Fibroblast of mammary gland (primary cell): Measurements from ENCODE around the gene OTUB1.
A peak's percentile ranks its signal among the peaks of the same experiment; 100 is the strongest.

Source experiments
- DNase-seq: peaks from one replicate; pipeline ENCODE4 v3.0.0-alpha.2; 2010; ENCODE audit warnings: low read depth
- H3K4me3 ChIP-seq: 2 replicates; pipeline ENCODE4 v1.5.1; 2011; ENCODE audit warnings: low read depth, mild to moderate bottlenecking, low read length, moderate library complexity; ENCODE audit not compliant: control insufficient read depth
- TF ChIP-seq, protein P1 (sequence below): conservative IDR thresholded peaks from 2 replicates; pipeline ENCODE4 v1.5.1; 2011; ENCODE audit warnings: low read depth, low read length, inconsistent platforms; ENCODE audit not compliant: control insufficient read depth, insufficient read depth

Gene OTUB1

DNA sequence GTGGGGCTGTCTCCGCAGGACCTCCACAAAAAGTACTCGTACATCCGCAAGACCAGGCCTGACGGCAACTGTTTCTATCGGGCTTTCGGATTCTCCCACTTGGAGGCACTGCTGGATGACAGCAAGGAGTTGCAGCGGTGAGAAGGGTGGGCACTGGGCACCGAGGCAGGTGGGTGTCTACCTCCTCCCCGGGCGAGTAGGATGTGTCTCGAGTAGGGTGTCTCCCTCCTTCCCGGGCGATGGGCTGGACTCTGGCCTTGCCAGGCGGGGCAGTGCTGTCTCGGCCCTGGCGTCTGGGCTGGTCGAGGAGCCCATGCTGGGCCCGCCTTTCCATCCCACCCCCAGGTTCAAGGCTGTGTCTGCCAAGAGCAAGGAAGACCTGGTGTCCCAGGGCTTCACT lies 10.3 kb downstream of the OTUB1 start:
- no peak overlapping the region for H3K4me3 ChIP-seq
- DNase-seq, result no peak
- TF ChIP-seq, protein P1, sequence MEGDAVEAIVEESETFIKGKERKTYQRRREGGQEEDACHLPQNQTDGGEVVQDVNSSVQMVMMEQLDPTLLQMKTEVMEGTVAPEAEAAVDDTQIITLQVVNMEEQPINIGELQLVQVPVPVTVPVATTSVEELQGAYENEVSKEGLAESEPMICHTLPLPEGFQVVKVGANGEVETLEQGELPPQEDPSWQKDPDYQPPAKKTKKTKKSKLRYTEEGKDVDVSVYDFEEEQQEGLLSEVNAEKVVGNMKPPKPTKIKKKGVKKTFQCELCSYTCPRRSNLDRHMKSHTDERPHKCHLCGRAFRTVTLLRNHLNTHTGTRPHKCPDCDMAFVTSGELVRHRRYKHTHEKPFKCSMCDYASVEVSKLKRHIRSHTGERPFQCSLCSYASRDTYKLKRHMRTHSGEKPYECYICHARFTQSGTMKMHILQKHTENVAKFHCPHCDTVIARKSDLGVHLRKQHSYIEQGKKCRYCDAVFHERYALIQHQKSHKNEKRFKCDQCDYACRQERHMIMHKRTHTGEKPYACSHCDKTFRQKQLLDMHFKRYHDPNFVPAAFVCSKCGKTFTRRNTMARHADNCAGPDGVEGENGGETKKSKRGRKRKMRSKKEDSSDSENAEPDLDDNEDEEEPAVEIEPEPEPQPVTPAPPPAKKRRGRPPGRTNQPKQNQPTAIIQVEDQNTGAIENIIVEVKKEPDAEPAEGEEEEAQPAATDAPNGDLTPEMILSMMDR, result no peak

DNA sequence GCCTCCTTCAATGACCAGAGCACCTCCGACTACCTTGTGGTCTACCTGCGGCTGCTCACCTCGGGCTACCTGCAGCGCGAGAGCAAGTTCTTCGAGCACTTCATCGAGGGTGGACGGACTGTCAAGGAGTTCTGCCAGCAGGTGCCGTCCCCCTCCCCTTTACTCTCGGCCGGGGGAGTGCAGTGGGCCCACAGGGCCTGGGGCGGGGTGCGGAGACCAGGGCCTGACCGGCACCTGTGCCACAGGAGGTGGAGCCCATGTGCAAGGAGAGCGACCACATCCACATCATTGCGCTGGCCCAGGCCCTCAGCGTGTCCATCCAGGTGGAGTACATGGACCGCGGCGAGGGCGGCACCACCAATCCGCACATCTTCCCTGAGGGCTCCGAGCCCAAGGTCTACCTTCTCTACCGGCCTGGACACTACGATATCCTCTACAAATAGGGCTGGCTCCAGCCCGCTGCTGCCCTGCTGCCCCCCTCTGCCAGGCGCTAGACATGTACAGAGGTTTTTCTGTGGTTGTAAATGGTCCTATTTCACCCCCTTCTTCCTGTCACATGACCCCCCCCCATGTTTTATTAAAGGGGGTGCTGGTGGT lies 11.0 kb downstream of the OTUB1 start:
- DNase-seq, result no peak
- no peak overlapping the region for H3K4me3 ChIP-seq
- TF ChIP-seq, protein P1, result no peak

DNA sequence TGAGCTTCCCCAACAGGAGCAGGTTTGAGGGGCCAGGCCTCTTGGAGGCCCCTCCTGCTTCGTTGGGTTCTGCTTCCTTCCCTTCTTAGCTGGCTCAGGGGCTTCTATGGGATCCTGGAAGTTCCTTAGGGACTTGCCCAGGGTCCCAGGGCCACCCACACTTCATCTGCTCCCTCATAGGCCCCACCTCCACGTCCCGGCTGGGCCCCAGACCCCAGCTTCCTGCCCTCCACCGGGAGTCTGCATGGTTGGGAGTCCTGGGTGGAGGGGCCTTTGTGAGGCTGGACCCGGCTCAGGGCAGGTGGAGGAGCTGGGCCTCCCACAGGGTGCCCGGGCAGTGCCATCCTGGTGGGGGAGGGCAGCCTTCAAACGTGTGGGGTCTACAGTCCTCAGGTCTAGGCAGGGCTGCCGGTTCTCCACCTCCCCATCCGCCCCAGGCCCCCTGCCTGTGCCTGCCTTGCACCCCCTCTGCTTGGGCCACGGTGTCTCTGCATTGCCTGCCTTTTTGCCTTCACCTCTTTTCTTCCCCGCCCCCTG lies 11.6 kb downstream of the OTUB1 start:
- TF ChIP-seq, protein P1, result no peak
- no peak for DNase-seq
- H3K4me3 ChIP-seq, result no peak overlapping the region

DNA sequence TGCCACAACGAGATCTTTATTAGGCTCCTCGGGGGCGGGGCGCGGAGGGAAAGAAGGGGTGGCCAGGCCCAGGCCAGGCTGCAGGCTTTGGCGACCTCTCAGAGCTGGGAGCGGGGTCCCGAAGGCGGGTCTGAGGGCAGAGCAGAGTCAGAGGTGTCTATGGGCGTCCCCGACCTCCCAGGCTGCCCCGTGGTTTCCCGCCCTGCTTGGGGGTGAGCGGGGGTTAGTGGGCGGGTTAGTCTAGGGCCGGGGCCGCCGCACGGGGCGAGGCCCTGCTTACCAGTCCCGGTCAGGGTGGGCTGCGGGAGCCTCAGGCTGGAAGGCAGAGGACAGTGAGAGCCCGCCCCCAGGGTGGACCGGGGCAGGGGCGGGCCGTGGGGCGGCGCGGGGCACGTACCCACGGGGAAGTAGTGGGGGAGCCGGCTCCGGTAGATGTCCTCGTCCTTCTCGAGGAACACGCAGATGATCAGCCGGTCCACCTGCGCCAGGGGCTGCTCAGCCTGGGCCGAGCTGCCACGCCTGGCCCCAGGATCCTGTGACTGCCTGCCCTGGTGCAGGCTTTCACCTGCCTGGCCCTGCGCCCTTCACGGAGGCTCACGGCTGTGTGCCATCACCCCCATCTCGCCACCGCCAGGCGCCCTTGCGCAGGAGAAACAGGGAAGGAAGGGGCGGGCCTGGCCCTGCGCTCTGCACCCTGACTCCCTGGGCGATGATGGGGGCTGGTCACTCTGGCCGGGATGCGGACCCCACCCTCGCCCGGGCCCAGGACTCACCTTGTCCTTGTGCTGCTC lies 12.5 kb downstream of the OTUB1 start:
- TF ChIP-seq, protein P1, result no peak
- H3K4me3 ChIP-seq, result no peak overlapping the region
- DNase-seq, result no peak

DNA sequence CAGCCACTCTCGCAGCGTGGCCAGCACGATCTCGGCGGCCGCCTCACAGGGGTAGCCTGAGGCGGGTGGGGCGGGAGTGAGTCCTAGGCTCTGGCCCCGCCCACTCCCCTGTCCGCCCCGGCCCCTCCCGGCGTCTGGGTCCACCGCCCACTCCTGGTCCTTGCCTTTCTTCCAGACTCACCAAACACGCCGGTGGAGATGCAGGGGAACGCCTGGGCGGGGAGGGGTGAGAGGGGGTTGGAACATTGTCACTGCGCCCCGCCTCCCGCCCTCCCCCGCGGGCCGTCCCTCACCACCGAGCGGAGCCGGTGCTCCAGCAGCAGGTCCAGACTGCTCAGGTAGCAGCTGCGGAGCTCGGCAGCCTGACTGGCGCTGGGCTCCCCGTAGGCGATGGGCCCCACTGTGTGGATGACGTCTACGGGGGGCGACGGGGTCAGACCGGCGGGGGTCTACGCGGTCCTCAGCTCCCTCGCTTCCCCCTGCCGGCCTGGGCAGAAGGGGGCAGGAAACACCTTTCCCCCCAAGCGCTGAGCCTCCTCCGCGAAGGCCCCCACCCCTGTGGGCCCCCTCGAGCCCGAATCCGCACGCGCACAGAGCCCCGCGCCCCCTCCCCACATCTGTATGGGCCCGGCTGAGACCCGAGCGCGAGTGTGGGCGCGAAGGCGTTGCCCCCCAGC lies 13.2 kb downstream of the OTUB1 start:
- TF ChIP-seq, protein P1, result no peak
- H3K4me3 ChIP-seq, result peak overlapping the region; percentile 2
- DNase-seq, result peak; percentile 70

DNA sequence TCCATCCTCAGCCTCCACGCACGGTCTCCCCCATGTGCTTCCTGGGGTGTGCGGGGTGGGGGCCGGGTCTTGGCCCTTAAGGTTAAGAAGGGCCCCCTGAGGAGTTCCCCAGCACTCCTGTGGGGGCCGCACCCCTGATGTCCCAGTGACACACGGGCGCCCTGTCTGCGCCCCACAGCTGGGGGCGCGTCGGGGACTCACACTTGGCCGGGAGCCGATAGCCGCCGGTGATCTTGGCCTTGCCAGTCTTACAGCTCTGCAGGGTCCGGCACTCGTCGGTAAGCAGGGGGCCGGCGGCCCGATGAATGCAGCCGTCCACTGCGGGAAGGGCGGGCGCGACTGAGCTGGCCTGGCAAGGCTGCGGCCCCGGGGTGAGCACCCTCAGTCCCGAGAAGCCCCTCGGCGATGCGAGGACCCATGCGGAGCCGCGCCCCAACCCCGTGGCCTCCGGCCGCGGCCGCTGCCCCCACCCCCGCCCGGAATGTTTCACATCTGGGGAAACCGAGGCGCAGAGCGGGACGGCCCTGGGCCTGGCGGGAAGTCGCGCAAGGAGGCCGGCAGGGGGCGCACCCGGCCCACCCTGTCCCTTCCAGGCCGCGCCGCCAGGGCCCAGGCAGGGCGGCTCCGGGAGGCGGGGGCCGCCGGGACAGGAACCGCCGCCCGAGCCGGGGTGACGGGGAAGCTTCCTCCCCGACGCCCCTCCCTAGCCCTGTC lies 13.9 kb downstream of the OTUB1 start:
- peak; percentile 69 for DNase-seq
- peak overlapping the region; percentile 12 for H3K4me3 ChIP-seq
- TF ChIP-seq, protein P1, result no peak
